Measurements from ENCODE around the gene ANKRD12. TPM values are rescaled to one million over a fixed set of nuclear protein-coding genes. Genes with fewer than 3 reads are reported as not detected.

ANKRD12 gene
- total RNA-seq, 1 experiment from 2014 or later = 30.7 TPM

- DNase-seq (ENCODE audit: low read depth, low spot score) (no peak), ATAC-seq (no peak)
- CTCF ChIA-PET = no interaction called here
- Histone ChIP-seq H3K4me1 (ENCODE audit: control insufficient read depth, insufficient read depth, low read length) (no peaks in the 10 kb centered on the region), H3K27me3 (ENCODE audit: control insufficient read depth, insufficient read depth, low read length) (no peaks in the 10 kb centered on the region), H3K36me3 (ENCODE audit: control insufficient read depth, insufficient read depth, low read length) (no peaks in the 10 kb centered on the region; the same call in 1 of the 2 replicates), H3K4me3 (ENCODE audit: low read depth in 2 of 2, low read length in 2 of 2) (no peak overlapping the region), H3K27ac (ENCODE audit: low read length) (no peak overlapping the region), H3K9me3 (ENCODE audit: control insufficient read depth, insufficient read depth, low read depth, low read length) (no peaks in the 10 kb centered on the region)
- in situ Hi-C loops (cut with HindIII; ENCODE audit: low pct_unique_long_range_greater_than_20kb, low sequenced_read_pairs) = no loop called here
- TF ChIP-seq SIN3A (IDR thresholded peaks at IDR 0.05; ENCODE audit: borderline replicate concordance, insufficient read depth, low read depth, low read length) (no peak), POLR2AphosphoS5 (IDR thresholded peaks at IDR 0.05; ENCODE audit: low read depth, low read length) (no peak), TCF7L2 (IDR thresholded peaks at IDR 0.05; ENCODE audit: low read depth, low read length) (no peak), REST (IDR thresholded peaks at IDR 0.05; ENCODE audit: insufficient read depth in 1 of 2, low read depth in 2 of 2, low read length in 1 of 2) (no peak), CTCF (IDR thresholded peaks at IDR 0.05) (no peak)
- POLR2A ChIA-PET = interaction anchor here (0.5 kb wide), 1 partner anchor 104 kb away, joined by 8 read pairs; no protein-coding TSS in a partner anchor
- no TSS peak for BruUV-seq (replicated peaks)
- intact Hi-C loops (cut with micrococcal nuclease; ENCODE audit: unreplicated experiment) = no loop called here
Measured at GRCh38 chr18:9239720-9240119, 103.1 kb downstream of the ANKRD12 start.

- Histone ChIP-seq H3K9me3 (ENCODE audit: control insufficient read depth, insufficient read depth, low read depth, low read length) (no peaks in the 10 kb centered on the region), H3K36me3 (ENCODE audit: control insufficient read depth, insufficient read depth, low read length) (no peaks in the 10 kb centered on the region; the same call in 1 of the 2 replicates), H3K27me3 (ENCODE audit: control insufficient read depth, insufficient read depth, low read length) (no peaks in the 10 kb centered on the region), H3K4me1 (ENCODE audit: control insufficient read depth, insufficient read depth, low read length) (no peaks in the 10 kb centered on the region), H3K27ac (ENCODE audit: low read length) (no peak overlapping the region), H3K4me3 (ENCODE audit: low read depth in 2 of 2, low read length in 2 of 2) (no peak overlapping the region)
- POLR2A ChIA-PET = interaction anchor here (0.5 kb wide), 1 partner anchor 104 kb away, joined by 8 read pairs; no protein-coding TSS in a partner anchor
- in situ Hi-C loops (cut with HindIII; ENCODE audit: low pct_unique_long_range_greater_than_20kb, low sequenced_read_pairs) = no loop called here
- no TSS peak for BruUV-seq (replicated peaks)
- CTCF ChIA-PET = no interaction called here
- ATAC-seq = no peak
- TF ChIP-seq REST (IDR thresholded peaks at IDR 0.05; ENCODE audit: insufficient read depth in 1 of 2, low read depth in 2 of 2, low read length in 1 of 2) = no peak
- no peak for TF ChIP-seq CTCF (IDR thresholded peaks at IDR 0.05)
- TF ChIP-seq TCF7L2 (IDR thresholded peaks at IDR 0.05; ENCODE audit: low read depth, low read length) = no peak
- TF ChIP-seq POLR2AphosphoS5 (IDR thresholded peaks at IDR 0.05; ENCODE audit: low read depth, low read length) = no peak
- TF ChIP-seq SIN3A (IDR thresholded peaks at IDR 0.05; ENCODE audit: borderline replicate concordance, insufficient read depth, low read depth, low read length) = no peak
- intact Hi-C loops (cut with micrococcal nuclease; ENCODE audit: unreplicated experiment) = no loop called here
- no peak for DNase-seq (ENCODE audit: low read depth, low spot score)
Measured at GRCh38 chr18:9240270-9240669, 103.7 kb downstream of the ANKRD12 start.
